ENCODE data around the gene SPAM1. TPM values are rescaled to one million over a fixed set of nuclear protein-coding genes. Genes with fewer than 3 reads are reported as not detected.

Gene SPAM1
- total RNA-seq, 1 experiment from 2014 or later, result not detected

- ChIA-PET POLR2A (no interaction called here), CTCF (no interaction called here)
- H3K9me3 Mint-ChIP-seq, result peaks cover 5% of the 10 kb centered on the region
- TF ChIP-seq TEAD1 (CRISPR knock-in tag; IDR thresholded peaks at IDR 0.05), result no peak
- TF ChIP-seq TEAD4 (CRISPR knock-in tag; IDR thresholded peaks at IDR 0.05), result no peak
- TF ChIP-seq, protein P1, sequence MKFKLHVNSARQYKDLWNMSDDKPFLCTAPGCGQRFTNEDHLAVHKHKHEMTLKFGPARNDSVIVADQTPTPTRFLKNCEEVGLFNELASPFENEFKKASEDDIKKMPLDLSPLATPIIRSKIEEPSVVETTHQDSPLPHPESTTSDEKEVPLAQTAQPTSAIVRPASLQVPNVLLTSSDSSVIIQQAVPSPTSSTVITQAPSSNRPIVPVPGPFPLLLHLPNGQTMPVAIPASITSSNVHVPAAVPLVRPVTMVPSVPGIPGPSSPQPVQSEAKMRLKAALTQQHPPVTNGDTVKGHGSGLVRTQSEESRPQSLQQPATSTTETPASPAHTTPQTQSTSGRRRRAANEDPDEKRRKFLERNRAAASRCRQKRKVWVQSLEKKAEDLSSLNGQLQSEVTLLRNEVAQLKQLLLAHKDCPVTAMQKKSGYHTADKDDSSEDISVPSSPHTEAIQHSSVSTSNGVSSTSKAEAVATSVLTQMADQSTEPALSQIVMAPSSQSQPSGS (CRISPR knock-in tag; IDR thresholded peaks at IDR 0.05; ENCODE audit: borderline replicate concordance, low read depth), result no peak
- TF ChIP-seq ZNF138 (CRISPR knock-in tag; conservative IDR thresholded peaks at IDR 0.05), result no peak
- no peaks in the 10 kb centered on the region for H3K27me3 Mint-ChIP-seq (ENCODE audit: low read depth)
- ATAC-seq (peak; percentile 34; the same call in 1 of the 2 replicates), DNase-seq (ENCODE audit: low spot score) (no peak)
- H3K4me1 Mint-ChIP-seq, result peaks cover 10% of the 10 kb centered on the region
- H3K36me3 Mint-ChIP-seq, result no peaks in the 10 kb centered on the region
- no peak overlapping the region for H3K4me3 Mint-ChIP-seq
- H3K27ac Mint-ChIP-seq, result no peak overlapping the region
Measured at GRCh38 chr7:123974326-123974908, 49.4 kb downstream of the SPAM1 start.

GRCh38 chr7:123975084-123975483, 50.0 kb downstream of the SPAM1 start:
- ChIA-PET CTCF (no interaction called here), POLR2A (no interaction called here)
- TF ChIP-seq ZNF416 (CRISPR knock-in tag; IDR thresholded peaks at IDR 0.05) (no peak), TEAD1 (CRISPR knock-in tag; IDR thresholded peaks at IDR 0.05) (no peak), ZNF263 (CRISPR knock-in tag; IDR thresholded peaks at IDR 0.05; ENCODE audit: low read depth) (no peak), USF1 (CRISPR knock-in tag; IDR thresholded peaks at IDR 0.05) (no peak), EMX1 (CRISPR knock-in tag; IDR thresholded peaks at IDR 0.05) (no peak), ZNF219 (CRISPR knock-in tag; IDR thresholded peaks at IDR 0.05; ENCODE audit: borderline replicate concordance) (no peak), NR2C2 (CRISPR knock-in tag; IDR thresholded peaks at IDR 0.05) (no peak), STAT6 (CRISPR knock-in tag; conservative IDR thresholded peaks at IDR 0.05; ENCODE audit: low read depth) (no peak), ESRRA (CRISPR knock-in tag; IDR thresholded peaks at IDR 0.05; ENCODE audit: borderline replicate concordance) (no peak), SMAD4 (CRISPR knock-in tag; IDR thresholded peaks at IDR 0.05) (no peak), SOX15 (CRISPR knock-in tag; IDR thresholded peaks at IDR 0.05) (no peak), ETV6 (CRISPR knock-in tag; IDR thresholded peaks at IDR 0.05) (no peak), NR1H2 (CRISPR knock-in tag; IDR thresholded peaks at IDR 0.05) (no peak)
- TF ChIP-seq, protein P2, sequence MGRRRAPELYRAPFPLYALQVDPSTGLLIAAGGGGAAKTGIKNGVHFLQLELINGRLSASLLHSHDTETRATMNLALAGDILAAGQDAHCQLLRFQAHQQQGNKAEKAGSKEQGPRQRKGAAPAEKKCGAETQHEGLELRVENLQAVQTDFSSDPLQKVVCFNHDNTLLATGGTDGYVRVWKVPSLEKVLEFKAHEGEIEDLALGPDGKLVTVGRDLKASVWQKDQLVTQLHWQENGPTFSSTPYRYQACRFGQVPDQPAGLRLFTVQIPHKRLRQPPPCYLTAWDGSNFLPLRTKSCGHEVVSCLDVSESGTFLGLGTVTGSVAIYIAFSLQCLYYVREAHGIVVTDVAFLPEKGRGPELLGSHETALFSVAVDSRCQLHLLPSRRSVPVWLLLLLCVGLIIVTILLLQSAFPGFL (CRISPR knock-in tag; IDR thresholded peaks at IDR 0.05; ENCODE audit: borderline replicate concordance), result no peak
- TF ChIP-seq, protein P3, sequence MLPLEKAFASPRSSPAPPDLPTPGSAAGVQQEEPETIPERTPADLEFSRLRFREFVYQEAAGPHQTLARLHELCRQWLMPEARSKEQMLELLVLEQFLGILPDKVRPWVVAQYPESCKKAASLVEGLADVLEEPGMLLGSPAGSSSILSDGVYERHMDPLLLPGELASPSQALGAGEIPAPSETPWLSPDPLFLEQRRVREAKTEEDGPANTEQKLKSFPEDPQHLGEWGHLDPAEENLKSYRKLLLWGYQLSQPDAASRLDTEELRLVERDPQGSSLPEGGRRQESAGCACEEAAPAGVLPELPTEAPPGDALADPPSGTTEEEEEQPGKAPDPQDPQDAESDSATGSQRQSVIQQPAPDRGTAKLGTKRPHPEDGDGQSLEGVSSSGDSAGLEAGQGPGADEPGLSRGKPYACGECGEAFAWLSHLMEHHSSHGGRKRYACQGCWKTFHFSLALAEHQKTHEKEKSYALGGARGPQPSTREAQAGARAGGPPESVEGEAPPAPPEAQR (CRISPR knock-in tag; IDR thresholded peaks at IDR 0.05), result no peak
- no peaks in the 10 kb centered on the region for H3K27me3 Mint-ChIP-seq (ENCODE audit: low read depth)
- peak; percentile 70; the same call in 1 of the 2 replicates for ATAC-seq
- no peaks in the 10 kb centered on the region for H3K36me3 Mint-ChIP-seq
- H3K4me3 Mint-ChIP-seq, result no peak overlapping the region
- H3K27ac Mint-ChIP-seq, result no peak overlapping the region
- peaks cover 10% of the 10 kb centered on the region for H3K4me1 Mint-ChIP-seq
- peaks cover 5% of the 10 kb centered on the region for H3K9me3 Mint-ChIP-seq
- no peak for DNase-seq (ENCODE audit: low spot score)

Measured in WTC11 (cell line).